AG09319 (cell line): ENCODE measurements around the gene PRKG1.

Experiments
- DNase-seq: peaks from one replicate; pipeline ENCODE4 v3.0.0-alpha.2; 2010; ENCODE audit warnings: low read depth; ENCODE audit errors: extremely low read depth
- CTCF ChIP-seq: IDR thresholded peaks from 2 replicates; pipeline ENCODE4 v1.5.1; 2011; ENCODE audit warnings: low read depth, mild to moderate bottlenecking, inconsistent platforms, low read length, moderate library complexity

The PRKG1 gene

GRCh38 chr10:52261362-52261761, 1187.1 kb downstream of the PRKG1 start:
- no peak for TF ChIP-seq CTCF
- DNase-seq = no peak

GRCh38 chr10:52265131-52265926, 1191.0 kb downstream of the PRKG1 start:
- TF ChIP-seq CTCF = no peak
- DNase-seq = no peak

- no peak for TF ChIP-seq CTCF
Observed at GRCh38 chr10:52266858-52267257, 1192.6 kb downstream of the PRKG1 start.

GRCh38 chr10:52268790-52269189, 1194.5 kb downstream of the PRKG1 start:
- DNase-seq = no peak
- no peak for TF ChIP-seq CTCF

More at GRCh38 chr10:52266858-52267257, 1192.6 kb downstream of the PRKG1 start:
- DNase-seq = no peak

GRCh38 chr10:52269233-52269632, 1194.9 kb downstream of the PRKG1 start:
- no peak for TF ChIP-seq CTCF
- DNase-seq = no peak

GRCh38 chr10:52276163-52276562, 1201.9 kb downstream of the PRKG1 start:
- TF ChIP-seq CTCF = no peak
- DNase-seq = no peak

- no peak for TF ChIP-seq CTCF
Observed at GRCh38 chr10:52276986-52277385, 1202.7 kb downstream of the PRKG1 start.

More at GRCh38 chr10:52276986-52277385, 1202.7 kb downstream of the PRKG1 start:
- no peak for DNase-seq
